Mucosa of rectum (tissue), 2 donors: Measurements from ENCODE around the gene TRAF3.
"Not testable (repeated sequence)": the region's sequence is repeated elsewhere in the genome, so short reads cannot be mapped to it uniquely, and the experiment has no call there.

ENCODE experiments used
- H3K27ac ChIP-seq, 2 donors: one replicate each; pipeline ENCODE4 v1.7.0; 2013; ENCODE audit warnings: inconsistent platforms in 2 of 2, low read depth in 2 of 2, low read length in 2 of 2
- H3K27me3 ChIP-seq, 2 donors: one replicate each; pipeline ENCODE4 v1.7.0; 2013; ENCODE audit warnings: low read length in 2 of 2; ENCODE audit not compliant: control insufficient read depth in 2 of 2, insufficient read depth in 2 of 2
- H3K36me3 ChIP-seq, 2 donors: one replicate each; pipeline ENCODE4 v1.7.0; 2013; ENCODE audit warnings: low read length in 2 of 2; ENCODE audit not compliant: control insufficient read depth in 2 of 2, insufficient read depth in 2 of 2
- H3K4me1 ChIP-seq, 2 donors: one replicate each; pipeline ENCODE4 v1.7.0; 2013; ENCODE audit warnings: low read length in 2 of 2, mild to moderate bottlenecking in 1 of 2; ENCODE audit not compliant: control insufficient read depth in 2 of 2, insufficient read depth in 2 of 2
- H3K4me3 ChIP-seq, 2 donors: one replicate each; pipeline ENCODE4 v1.7.0; 2013; ENCODE audit warnings: low read length in 2 of 2
- H3K9ac ChIP-seq, 2 donors: one replicate each; pipeline ENCODE4 v1.7.0; 2013; ENCODE audit warnings: low read length in 2 of 2, low read depth in 1 of 2, mild to moderate bottlenecking in 1 of 2
- H3K9me3 ChIP-seq, 2 donors: one replicate each; pipeline ENCODE4 v1.7.0; 2013; ENCODE audit warnings: low read length in 2 of 2; ENCODE audit not compliant: control insufficient read depth in 2 of 2
- donor health status: healthy.
- donor health status: Normal muscosa, but diverticular disease.

TRAF3 gene

DNA sequence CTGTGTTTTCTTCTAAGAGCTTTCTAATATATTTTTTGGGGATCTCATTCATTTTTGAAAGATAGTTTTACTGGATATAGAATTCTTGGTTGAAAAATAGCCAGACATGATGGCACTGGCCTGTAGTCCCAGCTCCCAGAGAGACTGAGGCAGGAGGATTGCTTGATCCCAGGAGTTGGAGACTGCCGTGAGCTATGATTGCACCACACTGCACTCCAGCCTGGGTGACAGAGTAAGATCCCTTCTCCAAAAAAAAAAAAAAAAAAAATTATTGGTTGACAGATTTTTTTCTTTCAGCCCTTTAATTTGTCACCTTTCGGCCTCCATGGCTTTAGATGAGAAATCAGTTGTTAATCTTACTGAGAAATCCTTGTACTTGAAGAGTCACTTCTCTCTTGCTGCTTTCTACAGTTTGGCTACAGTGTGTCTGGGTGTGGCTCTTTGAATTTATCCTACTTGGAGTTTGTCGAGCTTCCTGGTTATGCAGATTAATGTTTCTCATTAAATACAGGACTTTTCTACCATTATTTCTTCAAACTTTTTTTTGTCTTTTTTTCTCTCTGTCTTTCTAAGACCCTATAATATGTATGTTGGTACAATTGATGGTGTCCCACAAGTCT lies 85.0 kb downstream of the TRAF3 start:
- no peaks in the 10 kb centered on the region for H3K9me3 ChIP-seq
- H3K9ac ChIP-seq: peak overlapping the region in 1 of 2 donors; percentile 17
- peak overlapping the region; percentile 28 to 30 for H3K27ac ChIP-seq
- H3K4me3 ChIP-seq: no peak overlapping the region
- no peaks in the 10 kb centered on the region for H3K27me3 ChIP-seq
- no peaks in the 10 kb centered on the region for H3K36me3 ChIP-seq
- peaks cover 4 to 9% of the 10 kb centered on the region in 2 donors for H3K4me1 ChIP-seq

DNA sequence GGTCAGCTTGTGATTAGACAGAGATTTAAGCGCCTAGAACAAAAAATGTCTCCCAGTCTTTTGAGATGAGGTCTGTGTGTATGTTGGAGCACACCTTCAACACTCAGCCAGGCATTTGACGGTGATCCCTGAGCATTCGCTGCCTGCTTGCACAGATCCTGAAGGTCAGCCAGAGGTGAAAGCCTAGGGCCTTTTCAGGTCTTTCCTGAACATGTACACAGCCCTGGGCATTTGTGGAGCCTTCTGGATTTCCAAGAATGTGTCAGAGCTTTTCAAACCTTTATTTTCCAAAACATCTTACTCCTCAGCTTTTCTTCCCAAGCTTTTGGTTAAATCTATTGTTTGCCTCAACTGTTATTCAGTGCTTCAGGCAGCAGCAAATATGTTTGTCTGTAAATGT lies 86.1 kb downstream of the TRAF3 start:
- Histone ChIP-seq H3K4me1 (peaks cover 10 to 19% of the 10 kb centered on the region in 2 donors), H3K9ac (no peak overlapping the region), H3K36me3 (no peaks in the 10 kb centered on the region), H3K27ac (no peak overlapping the region), H3K9me3 (no peaks in the 10 kb centered on the region), H3K27me3 (no peaks in the 10 kb centered on the region), H3K4me3 (no peak overlapping the region)

DNA sequence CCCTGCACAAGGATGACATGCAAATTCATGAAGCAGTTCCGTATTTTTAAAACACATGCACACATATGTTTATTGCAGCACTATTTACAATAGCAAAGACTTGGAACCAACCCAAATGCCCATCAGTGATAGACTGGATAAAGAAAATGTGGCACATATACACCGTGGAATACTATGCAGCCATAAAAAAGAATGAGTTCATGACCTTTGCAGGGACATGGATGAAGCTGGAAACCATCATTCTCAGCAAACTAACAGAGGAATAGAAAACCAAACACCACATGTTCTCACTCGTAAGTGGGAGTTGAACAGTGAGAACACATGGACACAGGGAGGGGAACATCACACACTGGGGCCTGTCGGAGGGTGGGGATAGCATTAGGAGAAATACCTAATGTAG lies 88.7 kb downstream of the TRAF3 start:
- not testable (repeated sequence) for H3K4me3 ChIP-seq, H3K27me3 ChIP-seq, H3K27ac ChIP-seq, H3K36me3 ChIP-seq, H3K9me3 ChIP-seq, H3K9ac ChIP-seq
- H3K4me1 ChIP-seq: peaks cover 19 to 27% of the 10 kb centered on the region in 2 donors

DNA sequence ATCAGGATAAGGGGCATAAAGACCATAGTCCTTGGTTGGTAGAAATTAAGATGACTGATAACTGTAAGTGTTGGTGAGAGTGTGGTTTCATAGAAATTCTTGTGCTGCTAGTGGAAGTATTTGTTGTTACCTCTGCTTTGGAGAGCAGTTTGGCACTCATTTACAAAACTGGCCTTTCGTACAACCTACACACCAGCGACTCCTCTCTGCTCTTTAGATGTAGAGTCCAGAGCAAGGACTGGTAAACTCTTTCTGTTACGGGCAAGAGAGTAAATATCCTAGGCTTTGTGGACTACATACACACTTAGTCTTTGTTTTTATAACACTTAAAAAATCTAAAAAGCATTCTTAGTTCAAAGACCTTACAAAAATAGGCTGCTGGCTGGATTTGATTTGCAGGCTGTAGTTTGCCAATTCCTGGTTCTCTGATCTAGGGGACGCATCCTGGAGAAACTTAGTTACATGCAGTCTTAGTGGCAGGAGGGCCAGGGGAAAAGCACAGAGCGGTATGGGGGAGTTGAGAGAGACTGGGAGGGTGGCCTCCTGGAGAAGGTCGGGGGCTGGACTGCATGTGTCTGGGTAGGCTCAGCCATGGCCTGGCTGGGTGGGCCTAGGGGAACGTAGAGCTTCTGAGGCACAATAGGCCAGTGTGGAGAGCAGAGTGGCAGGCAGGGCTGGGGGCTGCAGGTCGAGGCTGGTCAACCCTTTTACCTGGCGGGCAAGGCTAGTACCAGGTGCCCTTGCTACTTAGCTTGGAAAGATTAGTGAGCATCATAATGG lies 89.9 kb downstream of the TRAF3 start:
- Histone ChIP-seq H3K4me1 (peaks cover 28 to 34% of the 10 kb centered on the region in 2 donors), H3K9ac (peak overlapping the region; percentile 17 to 26), H3K36me3 (peaks cover 12 to 17% of the 10 kb centered on the region in 2 donors), H3K27ac (peak overlapping the region; percentile 82 to 85), H3K4me3 (peak overlapping the region in 1 of 2 donors; percentile 65), H3K27me3 (no peaks in the 10 kb centered on the region), H3K9me3 (no peaks in the 10 kb centered on the region)

DNA sequence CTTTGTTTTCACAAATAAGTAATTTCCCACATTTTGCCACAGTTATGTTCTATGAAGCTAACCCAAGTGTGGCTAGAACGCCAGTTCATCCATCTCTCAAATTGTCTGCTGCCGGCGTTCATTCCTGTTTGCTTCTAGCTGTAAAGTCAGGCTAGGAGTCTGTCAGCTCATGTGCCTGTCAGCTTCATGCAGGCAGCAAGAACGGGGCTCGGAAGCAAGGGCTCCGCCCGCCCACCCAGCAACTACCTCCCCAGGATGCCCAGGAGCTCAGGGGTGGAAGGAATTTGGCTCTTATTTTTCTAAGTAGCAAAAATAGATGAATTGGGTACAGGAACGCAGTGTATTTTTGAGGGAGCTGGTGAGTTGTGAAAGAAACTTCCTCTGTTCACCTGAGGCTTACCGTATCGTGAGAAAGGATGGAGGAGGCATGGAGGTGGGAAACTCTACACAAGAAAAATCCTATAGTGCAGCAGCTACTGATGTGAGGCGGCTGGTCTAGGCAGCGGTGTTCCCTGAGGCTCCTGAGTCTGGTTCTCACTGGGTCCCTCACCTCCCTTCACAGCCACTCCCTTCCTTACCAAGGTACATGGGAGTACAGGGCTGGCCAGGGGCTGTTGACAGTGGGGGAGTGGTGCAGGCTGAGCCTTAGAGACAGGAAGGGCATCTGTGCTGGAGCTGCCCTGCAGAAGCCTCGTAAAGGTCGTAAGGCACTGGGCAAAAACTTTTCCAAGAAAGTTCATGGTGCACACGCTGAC lies 90.8 kb downstream of the TRAF3 start:
- peaks cover 14 to 18% of the 10 kb centered on the region in 2 donors for H3K36me3 ChIP-seq
- H3K9ac ChIP-seq: peak overlapping the region; percentile 26 to 41
- H3K4me1 ChIP-seq: peaks cover 33 to 42% of the 10 kb centered on the region in 2 donors
- H3K4me3 ChIP-seq: peak overlapping the region; percentile 18 to 65
- no peaks in the 10 kb centered on the region for H3K9me3 ChIP-seq
- no peaks in the 10 kb centered on the region for H3K27me3 ChIP-seq
- peak overlapping the region; percentile 82 to 85 for H3K27ac ChIP-seq

DNA sequence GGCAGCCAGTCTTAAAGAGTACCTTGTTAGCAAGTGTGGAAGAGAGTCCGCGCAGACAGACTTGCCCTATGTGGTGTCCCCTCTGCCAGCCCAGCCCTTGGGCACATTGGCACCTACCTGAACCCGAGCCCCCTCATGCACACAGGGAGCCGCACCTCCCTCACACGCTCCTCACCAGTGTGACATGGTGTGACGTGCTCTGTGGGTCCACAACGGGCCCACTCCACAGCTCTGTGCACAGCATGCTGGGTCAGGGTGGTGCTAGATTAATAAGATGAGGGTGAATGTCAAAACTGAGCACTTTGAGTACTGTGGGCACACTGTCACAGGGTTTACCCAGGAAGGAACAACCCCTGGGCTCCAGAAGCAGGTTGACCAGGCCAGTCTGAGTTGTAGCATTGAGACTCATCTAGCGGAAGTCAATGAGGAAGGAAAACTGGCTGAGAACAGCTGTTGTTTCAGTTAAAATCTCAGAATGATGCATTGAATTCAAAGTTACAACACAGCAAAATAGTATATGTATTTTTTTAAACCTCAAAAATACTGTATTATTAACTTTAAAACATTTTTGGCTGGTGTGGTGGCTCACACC lies 91.8 kb downstream of the TRAF3 start:
- H3K9ac ChIP-seq: peak overlapping the region in 1 of 2 donors; percentile 26
- peak overlapping the region; percentile 82 to 85 for H3K27ac ChIP-seq
- no peak overlapping the region for H3K4me3 ChIP-seq
- peaks cover 42 to 49% of the 10 kb centered on the region in 2 donors for H3K4me1 ChIP-seq
- no peaks in the 10 kb centered on the region for H3K27me3 ChIP-seq
- H3K9me3 ChIP-seq: no peaks in the 10 kb centered on the region
- H3K36me3 ChIP-seq: peaks cover 14 to 18% of the 10 kb centered on the region in 2 donors

DNA sequence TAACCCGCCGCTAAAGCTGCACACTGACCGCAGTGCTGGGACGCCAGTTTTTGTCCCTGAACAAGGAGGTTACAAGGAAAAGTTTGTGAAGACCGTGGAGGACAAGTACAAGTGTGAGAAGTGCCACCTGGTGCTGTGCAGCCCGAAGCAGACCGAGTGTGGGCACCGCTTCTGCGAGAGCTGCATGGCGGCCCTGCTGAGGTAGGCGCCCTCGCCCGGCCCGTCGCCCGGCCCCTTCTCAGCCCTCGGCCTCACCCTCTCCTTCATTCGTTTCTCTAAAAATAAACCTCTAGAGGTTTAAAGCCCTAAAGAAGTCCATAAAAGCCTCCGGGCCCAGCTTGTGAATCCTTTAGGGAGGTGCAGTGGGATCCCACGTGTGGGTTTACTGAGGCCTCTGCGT lies 93.0 kb downstream of the TRAF3 start:
- no peaks in the 10 kb centered on the region for H3K9me3 ChIP-seq
- peaks cover 17 to 23% of the 10 kb centered on the region in 2 donors for H3K36me3 ChIP-seq
- H3K4me3 ChIP-seq: no peak overlapping the region
- no peaks in the 10 kb centered on the region for H3K27me3 ChIP-seq
- H3K9ac ChIP-seq: no peak overlapping the region
- no peak overlapping the region for H3K27ac ChIP-seq
- peaks cover 46 to 50% of the 10 kb centered on the region in 2 donors for H3K4me1 ChIP-seq

DNA sequence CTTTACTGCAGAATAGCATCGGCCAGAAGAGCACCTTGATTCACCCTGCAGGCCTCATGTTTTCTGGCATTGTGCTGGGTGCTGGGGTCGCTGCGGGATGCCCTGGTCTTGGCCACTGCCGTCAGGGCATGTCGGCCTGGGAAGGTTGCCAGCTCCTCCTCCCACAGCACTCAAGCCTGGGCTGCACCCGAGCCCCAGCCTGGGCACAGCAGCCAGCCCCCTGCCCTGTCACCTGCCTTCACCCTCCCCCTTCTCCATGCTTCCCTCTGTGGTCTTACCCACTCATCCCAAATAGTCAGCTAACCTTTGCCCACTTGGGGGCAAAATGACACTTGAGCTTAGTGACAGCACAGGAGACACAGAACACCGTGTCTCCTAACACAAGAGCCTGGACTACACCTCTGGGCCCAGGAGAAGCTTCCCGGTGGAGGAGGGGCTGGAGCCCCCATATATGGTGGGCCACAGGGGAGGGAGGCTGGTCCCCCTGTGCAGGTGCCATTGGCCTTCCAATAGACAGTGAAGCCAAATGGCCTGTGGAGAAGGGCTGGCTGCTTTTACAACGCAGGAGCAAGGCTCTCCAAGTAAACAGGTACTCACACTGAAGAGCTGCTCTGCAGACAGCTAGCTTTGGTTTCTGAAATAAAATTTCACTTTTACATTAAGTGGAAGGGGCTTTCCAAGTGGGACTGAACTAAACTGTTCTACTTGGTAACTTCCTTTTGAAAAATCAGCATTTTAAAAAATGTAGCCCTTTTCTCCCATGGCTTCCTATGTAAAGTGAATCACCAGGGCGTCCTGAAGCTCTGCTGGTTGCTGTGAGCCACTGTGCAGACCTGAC lies 94.0 kb downstream of the TRAF3 start:
- Histone ChIP-seq H3K4me1 (peaks cover 46 to 50% of the 10 kb centered on the region in 2 donors), H3K27ac (peak overlapping the region in 1 of 2 donors; percentile 5), H3K9me3 (no peaks in the 10 kb centered on the region), H3K4me3 (no peak overlapping the region), H3K27me3 (no peaks in the 10 kb centered on the region), H3K9ac (peak overlapping the region in 1 of 2 donors; percentile 15), H3K36me3 (peaks cover 25 to 26% of the 10 kb centered on the region in 2 donors)

DNA sequence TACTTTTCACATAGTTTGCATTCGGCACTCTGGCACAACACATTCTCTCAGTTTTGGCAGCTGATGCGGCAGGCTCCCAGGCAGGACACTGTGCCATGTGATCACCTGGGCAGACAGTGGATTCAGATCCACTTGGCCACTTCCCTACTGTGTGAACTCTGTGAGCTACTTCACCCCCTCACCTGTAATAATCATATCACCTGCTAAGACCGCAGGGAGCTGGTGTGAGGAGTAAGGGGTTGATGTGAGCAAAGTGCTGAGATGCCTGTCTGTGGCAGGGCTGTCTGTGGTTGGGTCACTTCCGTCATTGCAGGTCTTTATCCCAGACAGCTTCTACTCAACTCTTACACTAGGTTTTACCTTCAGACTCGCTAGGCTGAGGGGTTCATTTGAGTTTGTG lies 94.8 kb downstream of the TRAF3 start:
- peaks cover 46% of the 10 kb centered on the region in 2 donors for H3K4me1 ChIP-seq
- H3K9me3 ChIP-seq: no peaks in the 10 kb centered on the region
- no peak overlapping the region for H3K4me3 ChIP-seq
- H3K27me3 ChIP-seq: no peaks in the 10 kb centered on the region
- peak overlapping the region in 1 of 2 donors; percentile 15 for H3K9ac ChIP-seq
- H3K36me3 ChIP-seq: peaks cover 33 to 34% of the 10 kb centered on the region in 2 donors
- H3K27ac ChIP-seq: peak overlapping the region in 1 of 2 donors; percentile 81
